HL-60/S4 treated with phorbol 12-myristate 13-acetate at 8.2 ng/mL for 4 days and 3 days (cell line): Measurements from ENCODE around the gene KLHDC1.
"Not testable (repeated sequence)": the region's sequence is repeated elsewhere in the genome, so short reads cannot be mapped to it uniquely, and the experiment has no call there.

Experiments
- in situ Hi-C: fragments of 300-500 bp; cut with MboI; formaldehyde crosslinking; loops from 2 replicates; pipeline ENCODE4 v1.15.0; 2022; ENCODE audit warnings: low sequenced_read_pairs

Gene KLHDC1

DNA sequence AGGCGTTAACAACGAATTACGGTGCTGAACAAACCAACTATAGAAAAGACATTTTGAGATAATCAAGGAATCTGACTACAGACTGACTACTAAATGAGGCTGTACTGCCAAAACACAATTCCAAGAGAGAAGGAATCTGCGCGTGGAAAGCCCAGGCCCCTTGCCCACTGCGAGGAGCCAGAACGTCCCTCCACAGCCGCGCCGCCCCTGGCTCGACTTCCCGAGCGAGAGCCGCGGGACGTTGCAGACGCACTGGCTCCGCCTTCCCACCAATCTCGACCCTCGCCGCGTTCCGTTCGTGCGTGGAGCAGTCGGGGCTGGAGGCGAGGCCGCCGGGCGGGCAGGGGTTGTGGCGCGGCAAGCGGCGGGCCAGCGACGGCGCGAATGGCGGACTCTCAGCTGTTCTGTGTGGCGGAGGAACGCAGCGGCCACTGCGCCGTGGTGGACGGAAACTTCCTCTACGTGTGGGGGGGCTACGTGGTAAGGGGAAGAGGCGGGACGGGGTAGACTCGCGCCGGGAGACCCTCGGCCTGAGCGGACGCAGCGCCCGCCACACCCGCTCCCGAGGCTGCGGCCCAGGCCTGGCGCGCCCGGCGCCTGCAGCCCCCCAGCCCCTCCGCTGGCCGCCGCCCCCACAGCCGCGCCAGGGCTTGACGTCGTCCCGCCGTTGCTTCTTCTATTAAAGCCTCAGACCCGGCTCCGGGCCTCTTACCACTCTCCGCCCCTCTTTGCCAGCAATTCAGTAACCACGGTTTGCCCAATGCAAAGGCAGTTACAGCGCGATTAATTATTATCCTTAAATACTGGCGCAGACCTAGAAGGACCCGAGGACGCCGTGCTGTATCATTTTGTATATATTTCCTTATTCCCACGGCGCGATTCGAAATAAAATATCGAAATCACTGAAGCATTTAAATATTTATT is at the start of gene KLHDC1:
Gene KLHDC1 (plus strand): TSS at position 310 of the 924 bp plus-strand sequence. CDS start 75 bp downstream, at position 385.
- in situ Hi-C loops = no loop called here

GRCh38 chr14:49653508-49653907 is 39.4 kb upstream of the KLHDC1 start:
- in situ Hi-C loops = no loop called here

GRCh38 chr14:49654511-49654910 is 38.4 kb upstream of the KLHDC1 start:
- in situ Hi-C loops = no loop called here

DNA sequence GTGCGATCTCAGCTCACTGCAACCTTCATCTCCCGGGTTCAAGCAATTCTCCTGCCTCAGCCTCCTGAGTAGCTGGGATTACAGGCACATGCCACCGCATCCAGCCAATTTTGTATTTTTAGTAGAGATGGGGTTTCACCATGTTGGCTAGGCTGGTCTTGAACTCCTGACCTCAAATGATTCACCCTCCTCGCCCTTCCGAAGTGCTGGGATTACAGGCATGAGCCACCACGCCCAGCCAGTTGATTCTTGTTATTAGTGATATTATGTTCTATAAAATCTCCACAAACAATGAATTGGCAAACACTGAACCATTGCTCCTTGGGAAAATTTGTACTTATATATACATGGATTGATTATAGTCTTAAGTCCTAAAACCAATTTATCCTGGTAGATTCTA is 35.4 kb upstream of the KLHDC1 start:
- in situ Hi-C loops = not testable (repeated sequence)

DNA sequence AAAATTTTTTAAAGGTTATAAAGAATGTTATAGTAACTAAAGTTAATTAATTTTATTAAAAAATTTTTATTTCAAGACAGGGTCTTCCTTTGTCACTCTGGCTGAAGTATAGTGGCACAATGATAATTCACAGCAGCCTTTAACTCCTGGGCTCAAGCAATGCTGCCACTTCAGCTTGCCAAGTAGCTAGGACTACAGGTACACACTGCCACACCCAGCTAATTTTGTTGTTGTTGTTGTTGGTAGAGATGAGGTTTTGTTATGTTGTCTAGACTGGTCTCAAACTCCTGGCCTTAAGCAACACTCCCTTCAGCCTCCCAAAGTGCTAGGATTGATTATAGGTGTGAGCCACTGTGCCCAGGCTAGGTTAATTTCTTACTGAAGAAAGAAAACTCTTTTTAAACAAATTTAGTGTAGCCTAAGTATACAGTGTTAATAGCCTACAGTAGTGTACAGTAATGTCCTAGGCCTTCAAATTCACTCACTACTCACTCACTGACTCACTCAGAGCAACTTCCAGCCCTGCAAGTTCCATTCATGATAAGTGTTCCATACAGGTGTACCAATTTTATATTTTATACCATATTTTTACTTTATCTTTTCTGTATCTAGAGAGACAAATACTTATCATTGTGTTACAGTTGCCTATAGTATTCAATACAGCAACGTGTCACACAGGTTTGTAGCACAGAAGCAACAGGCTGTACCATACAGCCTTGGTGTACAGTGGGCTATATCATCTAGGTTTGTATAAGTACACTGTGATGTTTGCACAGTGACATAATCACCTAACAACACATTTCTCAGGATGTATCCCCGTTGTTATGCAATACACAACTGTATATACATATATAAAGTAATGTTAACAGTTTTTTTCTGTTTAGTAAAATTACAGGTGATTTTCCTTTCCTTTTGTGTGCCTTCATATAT is 33.1 kb upstream of the KLHDC1 start:
- in situ Hi-C loops = no loop called here

DNA sequence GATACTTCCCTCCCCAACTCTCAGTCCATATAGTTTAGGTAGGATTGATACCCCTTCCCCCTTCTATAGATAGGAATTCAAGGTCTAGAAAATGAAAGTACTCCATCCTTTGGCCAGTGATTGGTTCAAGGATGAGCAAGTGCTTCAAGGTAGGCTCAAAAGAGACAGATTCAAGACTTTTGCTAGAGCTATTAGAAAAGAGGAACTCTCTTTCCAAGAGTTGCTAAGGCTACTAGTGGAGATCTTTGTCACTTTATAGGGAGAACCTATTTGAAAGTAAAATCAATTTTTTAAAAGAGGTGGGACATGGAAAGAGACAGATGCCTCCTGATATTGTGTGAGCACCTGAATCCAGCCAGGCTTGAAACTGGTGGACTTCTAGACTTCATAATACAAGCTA is 22.4 kb upstream of the KLHDC1 start:
- in situ Hi-C loops = no loop called here

- in situ Hi-C loops = no loop called here
Observed at GRCh38 chr14:49673586-49673985, 19.3 kb upstream of the KLHDC1 start.

DNA sequence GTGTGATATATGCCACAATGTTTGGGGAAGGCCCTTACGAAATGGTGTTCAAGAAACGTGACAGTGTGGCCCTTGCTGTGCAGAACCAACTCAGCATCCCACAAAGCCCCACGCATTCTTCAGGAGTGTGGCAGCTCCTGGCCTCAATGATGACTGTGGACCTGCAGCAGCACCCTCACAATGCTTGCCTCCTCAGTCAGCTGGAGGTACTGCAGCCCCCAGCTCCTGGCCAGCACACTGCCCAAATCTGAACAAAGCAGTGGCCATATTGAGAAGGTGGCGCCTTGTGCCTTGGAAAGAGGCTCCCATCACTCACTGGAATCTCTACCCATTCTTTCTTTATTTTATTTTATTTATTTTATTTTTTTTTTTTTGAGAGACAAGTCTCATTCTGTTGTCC is 15.3 kb upstream of the KLHDC1 start:
- in situ Hi-C loops = no loop called here

DNA sequence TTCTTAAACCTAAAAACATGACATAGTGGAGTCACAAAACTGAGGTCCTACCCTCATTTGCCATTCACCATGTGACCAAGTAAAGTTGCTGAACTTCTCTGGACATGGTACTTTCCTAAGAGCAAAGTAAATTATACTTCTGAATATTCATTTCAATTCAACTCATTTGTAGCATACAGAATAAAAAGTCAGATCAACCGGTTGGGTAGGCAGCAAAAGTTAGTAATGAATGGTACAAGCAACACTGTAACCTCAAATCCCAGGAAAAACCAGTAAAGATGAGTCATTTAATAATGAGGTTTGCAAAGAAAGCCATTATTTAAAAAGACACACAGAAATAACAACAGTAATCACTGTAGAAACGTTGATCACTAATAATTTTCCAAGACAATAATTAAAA is 13.6 kb upstream of the KLHDC1 start:
- in situ Hi-C loops = no loop called here

- in situ Hi-C loops = no loop called here
Observed at GRCh38 chr14:49686425-49686824, 6.5 kb upstream of the KLHDC1 start.

DNA sequence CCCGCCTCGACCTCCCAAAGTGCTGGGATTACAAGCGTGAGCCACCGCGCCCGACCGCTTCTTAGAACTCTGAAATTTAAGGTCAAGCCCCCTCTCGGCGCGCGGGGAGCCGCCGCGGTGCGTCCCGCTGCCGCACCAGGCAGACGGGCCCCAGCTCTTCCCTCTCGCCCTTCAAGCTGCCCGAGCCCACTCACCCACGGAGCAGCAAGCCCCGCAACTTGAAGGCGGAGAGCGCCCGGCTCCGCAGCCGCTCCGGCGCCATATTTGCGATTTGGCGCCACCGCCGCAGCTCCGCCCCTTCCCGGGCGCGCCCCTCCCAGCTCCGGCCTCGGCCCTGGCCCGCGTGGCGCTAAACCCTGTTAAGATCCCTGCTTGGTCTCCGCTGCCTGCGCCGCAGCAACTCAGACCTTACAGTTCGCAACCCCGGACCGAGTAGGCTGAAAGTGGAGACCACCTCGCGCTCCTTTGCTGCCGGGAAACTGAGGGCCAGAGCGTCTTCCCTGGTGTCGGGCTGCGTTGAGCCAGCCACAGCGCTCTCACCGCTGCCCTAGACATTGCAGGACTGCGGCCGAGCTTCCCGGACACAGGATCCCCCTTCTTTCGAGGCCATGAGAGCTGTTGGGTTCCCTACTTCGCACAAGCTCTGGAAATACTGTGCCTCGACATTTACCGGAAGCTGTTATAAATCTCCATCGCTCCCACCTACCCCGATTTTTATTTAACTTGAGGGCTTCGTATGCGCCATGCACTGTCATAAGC is 4.8 kb upstream of the KLHDC1 start, which contains the start of gene POLE2:
Gene POLE2 (minus strand): TSS at position 273 of the 759 bp plus-strand sequence. CDS start 11 bp downstream, at position 262.
- in situ Hi-C loops = no loop called here

DNA sequence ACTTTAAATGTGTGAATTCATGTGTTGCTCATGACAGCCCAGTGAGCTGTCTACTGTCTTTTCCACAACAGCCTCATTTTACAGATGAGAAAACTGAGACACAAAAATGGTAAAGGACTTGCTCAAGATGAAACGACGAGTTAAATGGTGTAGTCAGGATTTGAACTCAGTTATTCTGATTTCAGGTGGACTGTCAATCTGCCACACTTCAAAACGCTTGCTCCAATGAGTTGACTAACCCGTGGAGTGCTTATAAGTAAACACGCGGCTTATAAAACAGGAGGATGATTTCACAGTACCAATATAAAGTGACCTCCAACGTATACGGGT is 4.3 kb upstream of the KLHDC1 start:
- in situ Hi-C loops = no loop called here

DNA sequence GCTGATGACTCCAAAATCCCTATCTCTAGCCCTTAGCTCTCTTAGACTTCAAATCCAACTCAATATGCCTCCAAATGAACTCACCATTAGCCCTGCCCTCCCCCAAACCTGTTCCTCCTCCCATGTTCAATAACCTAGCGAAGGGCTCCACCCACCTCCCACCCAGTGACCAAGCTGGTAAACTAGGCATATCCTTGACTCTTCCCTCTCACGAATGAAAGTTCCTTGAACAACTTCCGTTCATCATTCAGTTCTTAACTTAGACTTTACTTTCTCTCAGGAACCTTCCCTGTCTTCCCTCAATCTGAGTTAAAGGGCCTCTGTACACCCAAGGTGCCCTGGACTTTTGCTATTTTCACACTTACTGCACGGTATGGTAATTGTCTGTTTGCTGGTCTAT is 1.9 kb upstream of the KLHDC1 start:
- in situ Hi-C loops = no loop called here

GRCh38 chr14:49692193-49692757 is 645 bp upstream of the KLHDC1 start:
- in situ Hi-C loops = no loop called here

GRCh38 chr14:49693735-49694124 is 810 bp downstream of the KLHDC1 start:
- in situ Hi-C loops = not testable (repeated sequence)

DNA sequence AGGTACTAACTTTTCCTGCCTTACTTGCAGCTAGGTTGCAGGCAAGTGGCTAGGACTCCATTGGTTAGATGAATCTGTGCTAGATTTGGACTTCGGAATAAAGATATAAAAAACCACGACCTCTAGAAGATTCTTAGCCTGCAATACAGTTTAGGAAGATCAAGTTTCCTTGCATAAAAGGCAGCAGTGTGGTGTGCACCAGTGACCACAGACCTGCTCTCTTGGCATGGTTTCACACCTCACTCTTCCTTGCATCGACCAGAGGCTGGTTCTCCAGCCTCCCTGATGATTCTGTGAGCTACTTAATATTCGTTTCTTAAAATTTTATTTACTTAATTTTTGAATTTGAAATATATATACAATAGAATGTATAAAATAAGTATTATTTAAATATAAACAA is 9.8 kb downstream of the KLHDC1 start:
- in situ Hi-C loops = no loop called here

- in situ Hi-C loops = no loop called here
Observed at GRCh38 chr14:49703965-49704364, 11.0 kb downstream of the KLHDC1 start.

- in situ Hi-C loops = not testable (repeated sequence)
Observed at GRCh38 chr14:49704471-49704870, 11.6 kb downstream of the KLHDC1 start.

GRCh38 chr14:49710993-49711392 is 18.1 kb downstream of the KLHDC1 start:
- in situ Hi-C loops = not testable (repeated sequence)

GRCh38 chr14:49720744-49721143 is 27.8 kb downstream of the KLHDC1 start:
- in situ Hi-C loops = no loop called here
